ENCODE data around the gene TSGA10. TPM values are rescaled to one million over a fixed set of nuclear protein-coding genes. Genes with fewer than 3 reads are reported as not detected.

The TSGA10 gene
- total RNA-seq, 1 experiment from 2014 or later: 7.5 TPM

GRCh38 chr2:99079226-99079625, 75.5 kb downstream of the TSGA10 start:
- POLR2A ChIA-PET: no interaction called here
- Histone ChIP-seq H3K27me3 (ENCODE audit: control insufficient read depth, insufficient read depth, low read length) (peaks cover 6% of the 10 kb centered on the region; the same call in 1 of the 2 replicates), H3K27ac (ENCODE audit: low read length) (no peak overlapping the region), H3K4me1 (ENCODE audit: control insufficient read depth, insufficient read depth, low read length) (no peaks in the 10 kb centered on the region), H3K9me3 (ENCODE audit: control insufficient read depth, insufficient read depth, low read depth, low read length) (no peaks in the 10 kb centered on the region), H3K36me3 (ENCODE audit: control insufficient read depth, insufficient read depth, low read length) (no peaks in the 10 kb centered on the region), H3K4me3 (ENCODE audit: low read depth in 2 of 2, low read length in 2 of 2) (no peak overlapping the region)
- in situ Hi-C loops (cut with HindIII; ENCODE audit: low pct_unique_long_range_greater_than_20kb, low sequenced_read_pairs): no loop called here
- CTCF ChIA-PET: no interaction called here
- no TSS peak for BruUV-seq (replicated peaks)
- TF ChIP-seq CTCF (IDR thresholded peaks at IDR 0.05) (no peak), SIN3A (IDR thresholded peaks at IDR 0.05; ENCODE audit: borderline replicate concordance, insufficient read depth, low read depth, low read length) (no peak)
- intact Hi-C loops (cut with micrococcal nuclease; ENCODE audit: unreplicated experiment): no loop called here
- ATAC-seq: no peak
- DNase-seq (ENCODE audit: low read depth, low spot score): no peak

GRCh38 chr2:99072551-99072950, 82.2 kb downstream of the TSGA10 start:
- Histone ChIP-seq H3K27ac (ENCODE audit: low read length) (no peak overlapping the region), H3K27me3 (ENCODE audit: control insufficient read depth, insufficient read depth, low read length) (no peaks in the 10 kb centered on the region), H3K36me3 (ENCODE audit: control insufficient read depth, insufficient read depth, low read length) (no peaks in the 10 kb centered on the region; the same call in 1 of the 2 replicates), H3K4me3 (ENCODE audit: low read depth in 2 of 2, low read length in 2 of 2) (no peak overlapping the region), H3K9me3 (ENCODE audit: control insufficient read depth, insufficient read depth, low read depth, low read length) (no peaks in the 10 kb centered on the region), H3K4me1 (ENCODE audit: control insufficient read depth, insufficient read depth, low read length) (no peaks in the 10 kb centered on the region)
- no peak for DNase-seq (ENCODE audit: low read depth, low spot score)
- no peak for ATAC-seq
- POLR2A ChIA-PET: no interaction called here
- no TSS peak for BruUV-seq (replicated peaks)
- in situ Hi-C loops (cut with HindIII; ENCODE audit: low pct_unique_long_range_greater_than_20kb, low sequenced_read_pairs): no loop called here
- intact Hi-C loops (cut with micrococcal nuclease; ENCODE audit: unreplicated experiment): no loop called here
- CTCF ChIA-PET: no interaction called here
- no peak for TF ChIP-seq POLR2AphosphoS5 (IDR thresholded peaks at IDR 0.05; ENCODE audit: low read depth, low read length)
- no peak for TF ChIP-seq TCF7L2 (IDR thresholded peaks at IDR 0.05; ENCODE audit: low read depth, low read length)
- no peak for TF ChIP-seq REST (IDR thresholded peaks at IDR 0.05; ENCODE audit: insufficient read depth in 1 of 2, low read depth in 2 of 2, low read length in 1 of 2)
- TF ChIP-seq SIN3A (IDR thresholded peaks at IDR 0.05; ENCODE audit: borderline replicate concordance, insufficient read depth, low read depth, low read length): no peak
- no peak for TF ChIP-seq CTCF (IDR thresholded peaks at IDR 0.05)

Measured in Panc1 (cell line).